ENCODE data around the gene OR1S2.

Gene OR1S2

DNA sequence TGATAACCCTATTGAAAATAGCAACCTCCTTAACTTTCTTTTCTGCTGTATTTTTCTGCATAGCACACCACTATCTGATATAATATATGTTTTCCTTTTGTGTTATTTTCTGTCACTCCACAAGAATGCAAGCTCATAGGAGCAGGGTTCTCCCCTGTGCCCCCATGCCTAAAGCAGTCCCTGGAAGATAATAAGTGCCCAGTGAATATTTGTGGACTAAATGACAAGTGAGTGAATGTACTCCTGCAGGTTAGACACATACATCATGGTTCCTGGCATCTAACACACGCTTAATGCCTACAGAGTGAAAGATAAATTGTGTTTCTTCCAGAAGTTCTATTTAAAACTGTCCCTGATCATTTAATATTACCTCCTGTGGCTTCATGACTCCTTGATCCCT lies 39.0 kb downstream of the OR1S2 start:
- ATAC-seq (no peak), DNase-seq (ENCODE audit: low spot score in 2 of 2) (no peak)
- Mint-ChIP-seq H3K9me3 (no peaks in the 10 kb centered on the region), H3K36me3 (no peaks in the 10 kb centered on the region), H3K4me1 (no peaks in the 10 kb centered on the region), H3K27ac (no peak overlapping the region), H3K4me3 (no peak overlapping the region)

DNA sequence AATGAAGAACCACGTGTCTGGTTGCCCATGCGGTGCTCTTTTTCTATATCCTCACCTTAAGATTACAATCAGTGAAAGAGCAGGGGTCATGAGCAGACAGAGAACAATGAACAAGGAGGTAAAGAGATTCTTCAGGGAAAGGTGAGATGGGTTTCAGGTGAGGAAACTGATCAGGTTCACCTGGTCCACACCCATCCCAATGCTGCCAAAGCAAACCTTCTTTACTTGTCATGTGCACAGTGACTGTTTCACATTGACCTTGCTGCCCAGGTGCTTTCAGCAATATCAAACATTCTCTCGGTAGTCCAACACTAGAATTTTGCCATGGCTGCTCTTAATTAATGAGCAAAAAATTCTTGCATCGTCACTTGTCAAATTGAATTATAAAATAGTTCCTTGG lies 39.6 kb downstream of the OR1S2 start:
- Mint-ChIP-seq H3K36me3 (no peaks in the 10 kb centered on the region), H3K4me3 (no peak overlapping the region), H3K27ac (no peak overlapping the region), H3K9me3 (no peaks in the 10 kb centered on the region), H3K4me1 (no peaks in the 10 kb centered on the region)
- ATAC-seq (no peak), DNase-seq (ENCODE audit: low spot score in 2 of 2) (no peak)
